ENCODE measurements around the gene RINL.
"Not testable (repeated sequence)": the region's sequence is repeated elsewhere in the genome, so short reads cannot be mapped to it uniquely, and the experiment has no call there.

The RINL gene

DNA sequence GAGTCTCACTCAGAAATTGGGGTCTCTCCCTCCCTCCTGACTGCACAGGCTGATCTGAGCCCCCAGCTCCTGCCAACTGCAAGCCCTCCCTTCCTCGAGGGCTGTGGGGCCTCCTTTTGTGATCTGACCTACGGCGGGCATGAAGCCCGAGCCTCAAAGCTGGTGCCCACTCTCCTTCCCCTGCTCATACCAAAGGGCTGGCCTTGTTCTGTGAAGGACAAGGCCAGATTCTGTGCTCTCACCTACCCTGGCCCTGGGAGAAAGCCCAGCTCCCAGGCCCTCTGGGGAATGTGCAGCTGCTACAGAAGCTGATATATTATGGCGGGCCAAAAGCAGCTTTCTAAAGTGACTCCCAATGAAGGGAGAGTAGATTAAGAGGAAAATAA, 37.5 kb downstream of the RINL start:
- Mint-ChIP-seq H3K4me1 (peaks cover 65% of the 10 kb centered on the region), H3K9me3 (no peaks in the 10 kb centered on the region), H3K27ac (peak overlapping the region; percentile 90), H3K4me3 (peak overlapping the region; percentile 8), H3K36me3 (peaks cover 100% of the 10 kb centered on the region)
- DNase-seq (ENCODE audit: low spot score in 2 of 2) (no peak), ATAC-seq (no peak)

- Mint-ChIP-seq H3K9me3 (no peaks in the 10 kb centered on the region), H3K36me3 (peaks cover 100% of the 10 kb centered on the region), H3K27ac (peak overlapping the region; percentile 92), H3K4me3 (peak overlapping the region; percentile 44), H3K4me1 (peaks cover 59% of the 10 kb centered on the region)
- ATAC-seq (no peak), DNase-seq (ENCODE audit: low spot score in 2 of 2) (no peak)
Observed at GRCh38 chr19:38839816-38840582, 38.1 kb downstream of the RINL start.

GRCh38 chr19:38838986-38839761, 38.9 kb downstream of the RINL start:
- peaks cover 53% of the 10 kb centered on the region for H3K4me1 Mint-ChIP-seq
- ATAC-seq (no peak), DNase-seq (ENCODE audit: low spot score in 2 of 2) (no peak)
- H3K9me3 Mint-ChIP-seq: no peaks in the 10 kb centered on the region
- peaks cover 97% of the 10 kb centered on the region for H3K36me3 Mint-ChIP-seq
- H3K27ac Mint-ChIP-seq: peak overlapping the region; percentile 92
- H3K4me3 Mint-ChIP-seq: peak overlapping the region; percentile 44

DNA sequence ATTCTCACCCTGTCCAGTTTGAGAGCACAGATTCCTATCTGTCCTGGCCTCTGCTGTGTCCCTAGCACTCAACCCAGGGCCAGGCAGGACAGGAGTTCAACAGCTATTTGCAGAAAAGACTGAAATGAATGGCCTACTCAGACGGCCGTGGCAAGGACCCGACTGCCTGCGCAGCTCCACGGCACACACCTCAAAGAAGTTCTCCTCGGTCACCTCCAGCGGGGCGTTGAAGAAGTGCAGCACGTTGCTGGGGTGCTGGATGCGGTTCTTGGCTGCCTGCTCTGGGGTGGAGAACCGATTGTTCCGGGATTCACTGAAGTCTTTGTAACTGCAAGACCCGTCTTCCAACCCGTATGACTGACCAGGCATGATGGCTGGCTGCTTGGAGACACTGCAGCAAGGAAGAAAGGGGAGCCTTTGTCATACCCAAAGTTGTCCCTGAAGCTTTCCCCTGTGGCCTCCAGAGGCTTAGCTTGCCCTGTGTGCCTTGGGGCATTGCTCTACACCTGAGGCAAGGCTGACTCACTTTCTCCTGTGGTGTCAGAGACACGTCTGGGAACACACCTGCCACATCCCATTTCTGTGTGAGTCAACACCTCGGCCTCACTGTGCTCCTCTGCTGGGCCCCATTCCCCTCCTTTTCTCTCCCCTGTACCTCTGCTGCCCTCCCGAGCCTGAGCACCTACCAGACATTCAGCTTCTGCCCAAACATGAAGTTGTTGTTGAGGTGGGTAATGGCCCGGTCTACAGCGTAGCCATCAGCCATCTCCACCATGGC, 39.7 kb downstream of the RINL start:
- peaks cover 89% of the 10 kb centered on the region for H3K36me3 Mint-ChIP-seq

DNA sequence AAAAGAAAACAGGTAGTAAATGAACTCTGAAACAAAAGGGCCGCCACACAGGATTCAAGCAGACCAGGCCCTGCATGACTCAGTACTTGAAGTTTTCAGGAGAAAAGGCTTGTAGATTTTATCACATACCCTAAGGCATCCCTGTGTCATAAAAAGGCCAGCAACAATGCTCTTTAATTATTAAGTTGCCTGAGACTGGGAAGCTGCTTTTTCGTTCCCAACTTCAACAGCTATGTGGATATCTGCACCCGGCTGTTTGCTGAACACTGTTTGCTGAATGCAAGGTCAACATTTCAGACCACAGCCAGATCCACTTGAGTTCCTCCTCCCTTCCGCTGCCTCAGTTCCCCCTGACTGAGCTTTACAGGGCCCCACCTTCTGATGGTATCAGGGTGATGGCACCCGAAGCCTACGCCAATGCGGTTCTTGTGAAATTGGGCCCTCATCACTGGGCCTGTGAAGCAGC, 40.4 kb downstream of the RINL start:
- no peak overlapping the region for H3K4me3 Mint-ChIP-seq
- no peak for DNase-seq (ENCODE audit: low spot score in 2 of 2)
- ATAC-seq: no peak
- H3K27ac Mint-ChIP-seq: peak overlapping the region; percentile 92
- peaks cover 38% of the 10 kb centered on the region for H3K4me1 Mint-ChIP-seq
- peaks cover 82% of the 10 kb centered on the region for H3K36me3 Mint-ChIP-seq
- H3K9me3 Mint-ChIP-seq: no peaks in the 10 kb centered on the region

More for the DNA sequence above, 39.7 kb downstream of the RINL start:
- peak overlapping the region; percentile 92 for H3K27ac Mint-ChIP-seq
- H3K9me3 Mint-ChIP-seq: no peaks in the 10 kb centered on the region
- H3K4me1 Mint-ChIP-seq: peaks cover 45% of the 10 kb centered on the region
- DNase-seq (ENCODE audit: low spot score in 2 of 2): no peak
- peak overlapping the region; percentile 44 for H3K4me3 Mint-ChIP-seq
- ATAC-seq: peak; percentile 64

DNA sequence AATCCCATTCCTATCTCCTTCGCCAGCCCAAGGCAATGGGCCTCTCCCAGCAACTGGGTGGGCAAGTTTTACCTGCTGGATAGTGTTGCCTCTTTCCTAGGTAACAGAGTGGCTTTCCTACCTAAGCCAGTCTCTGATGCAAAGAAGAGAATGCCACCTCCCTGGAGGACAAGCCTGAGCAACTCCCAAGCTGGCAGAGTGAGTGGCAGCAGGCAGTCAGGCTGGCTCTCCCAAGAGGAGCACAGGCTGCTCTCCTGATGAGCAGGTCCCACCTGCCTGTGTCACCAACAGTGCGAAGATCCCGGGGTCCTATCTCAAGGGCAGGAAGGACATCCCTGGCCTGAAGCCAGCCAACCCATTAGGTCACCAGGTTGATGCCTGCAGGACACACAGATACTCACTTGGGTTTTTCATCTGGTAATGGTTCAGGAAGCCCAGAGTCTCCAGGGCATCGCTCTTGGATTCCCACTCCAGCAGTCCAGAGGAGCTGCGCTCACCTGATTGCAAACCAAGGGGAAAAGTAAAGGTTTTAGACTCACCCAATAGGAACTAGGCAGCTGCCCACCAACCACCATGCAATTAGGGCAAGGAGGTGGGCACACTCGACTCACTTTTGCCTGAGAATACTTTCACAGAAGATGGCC, 41.0 kb downstream of the RINL start:
- ATAC-seq (no peak), DNase-seq (ENCODE audit: low spot score in 2 of 2) (no peak)
- H3K27ac Mint-ChIP-seq: peak overlapping the region; percentile 26
- H3K9me3 Mint-ChIP-seq: no peaks in the 10 kb centered on the region
- peaks cover 77% of the 10 kb centered on the region for H3K36me3 Mint-ChIP-seq
- peaks cover 33% of the 10 kb centered on the region for H3K4me1 Mint-ChIP-seq
- H3K4me3 Mint-ChIP-seq: no peak overlapping the region

- no peaks in the 10 kb centered on the region for H3K9me3 Mint-ChIP-seq
- no peak overlapping the region for H3K4me3 Mint-ChIP-seq
- peaks cover 34% of the 10 kb centered on the region for H3K4me1 Mint-ChIP-seq
- peak overlapping the region; percentile 26 for H3K27ac Mint-ChIP-seq
- peaks cover 77% of the 10 kb centered on the region for H3K36me3 Mint-ChIP-seq
- ATAC-seq: no peak
- DNase-seq (ENCODE audit: low spot score in 2 of 2): no peak
Observed at GRCh38 chr19:38836159-38836982, 41.7 kb downstream of the RINL start.

DNA sequence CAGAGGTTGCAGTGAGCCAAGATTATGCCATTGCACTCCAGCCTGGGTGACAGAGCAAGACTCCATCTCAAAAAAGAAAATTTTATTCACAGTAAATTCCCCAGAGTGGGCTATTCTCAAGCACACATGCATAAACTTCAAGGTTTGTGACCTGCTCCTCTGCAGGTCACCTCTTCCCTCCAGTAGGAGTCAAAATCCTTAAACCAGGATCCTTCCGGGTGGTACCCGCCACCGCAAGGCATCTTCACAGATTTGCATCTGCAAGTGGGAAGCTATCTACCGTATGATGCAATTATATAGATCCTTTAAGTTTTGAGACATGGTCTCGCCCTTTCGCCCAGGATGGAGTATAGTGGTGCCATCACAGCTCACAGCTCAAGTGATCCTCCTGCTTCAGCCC, 43.5 kb downstream of the RINL start:
- peaks cover 77% of the 10 kb centered on the region for H3K36me3 Mint-ChIP-seq
- no peak overlapping the region for H3K4me3 Mint-ChIP-seq
- ATAC-seq: no peak
- no peak for DNase-seq (ENCODE audit: low spot score in 2 of 2)
- no peaks in the 10 kb centered on the region for H3K9me3 Mint-ChIP-seq
- H3K27ac Mint-ChIP-seq: peak overlapping the region; percentile 20
- peaks cover 28% of the 10 kb centered on the region for H3K4me1 Mint-ChIP-seq

DNA sequence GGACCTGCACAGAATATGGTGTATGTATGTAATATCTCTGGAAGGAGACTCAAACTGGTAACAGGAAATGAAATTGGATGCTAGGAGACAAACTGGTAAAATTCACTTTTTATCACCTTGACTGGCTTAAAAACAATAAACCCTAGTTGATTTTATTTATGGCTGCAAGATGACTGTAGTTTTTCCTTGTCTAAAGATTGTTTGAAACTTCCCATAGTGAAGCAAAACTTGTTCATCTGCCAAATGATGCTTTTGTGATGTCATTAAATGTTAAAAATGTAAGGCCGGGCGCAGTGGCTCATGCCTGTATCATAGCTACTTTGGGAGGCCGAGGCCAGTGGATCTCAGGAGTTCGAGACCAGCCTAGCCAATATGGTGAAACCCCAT, 44.0 kb downstream of the RINL start:
- peak overlapping the region; percentile 26 for H3K27ac Mint-ChIP-seq
- H3K4me1 Mint-ChIP-seq: peaks cover 23% of the 10 kb centered on the region
- H3K9me3 Mint-ChIP-seq: no peaks in the 10 kb centered on the region
- no peak overlapping the region for H3K4me3 Mint-ChIP-seq
- H3K36me3 Mint-ChIP-seq: peaks cover 77% of the 10 kb centered on the region
- ATAC-seq (no peak), DNase-seq (ENCODE audit: low spot score in 2 of 2) (no peak)

GRCh38 chr19:38833092-38833425, 45.0 kb downstream of the RINL start:
- H3K9me3 Mint-ChIP-seq: no peaks in the 10 kb centered on the region
- no peak overlapping the region for H3K4me3 Mint-ChIP-seq
- ATAC-seq (no peak), DNase-seq (ENCODE audit: low spot score in 2 of 2) (no peak)
- H3K36me3 Mint-ChIP-seq: peaks cover 77% of the 10 kb centered on the region
- H3K27ac Mint-ChIP-seq: peak overlapping the region; percentile 26
- H3K4me1 Mint-ChIP-seq: peaks cover 15% of the 10 kb centered on the region

DNA sequence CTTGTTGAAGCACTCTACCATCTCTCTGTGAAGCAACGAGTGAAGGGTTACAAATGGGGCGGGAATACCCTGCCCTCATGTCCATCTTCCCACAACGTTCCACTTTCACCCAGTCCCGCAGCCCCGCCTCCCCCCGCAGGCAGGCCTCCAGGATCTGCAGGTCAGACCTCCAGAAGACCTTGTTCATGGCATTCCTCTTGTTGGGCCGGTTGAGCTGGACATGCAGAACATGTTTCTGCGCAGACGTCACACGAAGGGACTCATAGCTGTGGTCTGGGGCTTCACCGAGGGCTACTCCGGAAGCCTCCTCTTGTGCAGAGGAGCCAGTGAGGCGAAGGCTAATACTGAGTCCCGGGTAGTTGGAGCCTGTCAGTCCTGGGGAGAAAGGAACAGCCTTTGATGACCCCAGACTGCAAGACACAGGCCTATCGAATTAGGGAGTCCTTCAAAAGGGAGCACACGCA, 46.9 kb downstream of the RINL start:
- peak; percentile 73 for ATAC-seq
- H3K9me3 Mint-ChIP-seq: no peaks in the 10 kb centered on the region

GRCh38 chr19:38830039-38830733, 47.9 kb downstream of the RINL start:
- DNase-seq (ENCODE audit: low spot score in 2 of 2) (no peak), ATAC-seq (no peak)
- peaks cover 26% of the 10 kb centered on the region for H3K4me1 Mint-ChIP-seq
- H3K9me3 Mint-ChIP-seq: no peaks in the 10 kb centered on the region
- no peak overlapping the region for H3K27ac Mint-ChIP-seq
- H3K36me3 Mint-ChIP-seq: peaks cover 68% of the 10 kb centered on the region
- peak overlapping the region; percentile 90 for H3K4me3 Mint-ChIP-seq

More for the DNA sequence above, 46.9 kb downstream of the RINL start:
- peak overlapping the region; percentile 90 for H3K4me3 Mint-ChIP-seq
- H3K36me3 Mint-ChIP-seq: peaks cover 77% of the 10 kb centered on the region
- H3K27ac Mint-ChIP-seq: peak overlapping the region; percentile 98
- peaks cover 26% of the 10 kb centered on the region for H3K4me1 Mint-ChIP-seq
- no peak for DNase-seq (ENCODE audit: low spot score in 2 of 2)

DNA sequence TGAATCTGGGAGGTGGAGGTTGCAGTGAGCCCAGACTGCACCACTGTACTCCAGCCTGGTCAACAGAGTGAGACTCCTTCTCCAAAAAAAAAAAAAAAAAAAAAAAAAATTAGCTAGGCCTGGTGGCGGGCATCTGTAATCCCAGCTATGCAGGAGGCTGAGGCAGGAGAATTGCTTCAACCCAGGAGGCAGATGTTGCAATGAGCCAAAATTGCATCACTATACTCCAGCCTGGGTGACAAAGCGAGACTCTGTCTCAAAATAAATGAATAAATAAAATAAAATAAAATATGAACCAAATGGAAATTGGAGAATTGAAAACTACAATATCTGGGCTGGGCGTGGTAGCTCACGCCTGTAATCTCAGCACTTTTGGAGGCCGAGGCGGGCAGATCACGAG, 48.9 kb downstream of the RINL start:
- H3K4me3 Mint-ChIP-seq; H3K9me3 Mint-ChIP-seq; H3K27ac Mint-ChIP-seq; DNase-seq (ENCODE audit: low spot score in 2 of 2); ATAC-seq: not testable (repeated sequence)
- H3K4me1 Mint-ChIP-seq: peaks cover 31% of the 10 kb centered on the region
- H3K36me3 Mint-ChIP-seq: peaks cover 67% of the 10 kb centered on the region

Measured in stimulated activated effector memory CD8-positive, alpha-beta T cell treated with anti-CD3 and anti-CD28 coated beads, Interleukin-12 subunit alpha, Interleukin-12 subunit beta, amount 100 ng/mL, for 72 hours (primary cell).